ENCODE measurements around the gene PXMP2. TPM values are rescaled to one million over a fixed set of nuclear protein-coding genes. Genes with fewer than 3 reads are reported as not detected.

Gene PXMP2
- polyA plus RNA-seq, 3 donors: 2.9 to 9.2 (median 8.7) TPM

- intact Hi-C loops (cut with micrococcal nuclease): no loop called here
- Histone ChIP-seq H3K79me2 (ENCODE audit: insufficient read depth, low read length) (no peaks in the 10 kb centered on the region), H3K27me3 (ENCODE audit: control insufficient read depth in 2 of 2, insufficient read depth in 2 of 2, low read length in 2 of 2) (no peaks in the 10 kb centered on the region), H3K4me1 (ENCODE audit: control insufficient read depth in 1 of 2, insufficient read depth in 2 of 2, low read length in 2 of 2) (no peaks in the 10 kb centered on the region), H3K9ac (ENCODE audit: insufficient read depth, low read length, poor library complexity, severe bottlenecking) (no peak overlapping the region), H4K20me1 (ENCODE audit: insufficient read depth, low read length) (no peaks in the 10 kb centered on the region), H3K4me2 (replicated peaks; ENCODE audit: extremely low read depth, low read length, poor library complexity, severe bottlenecking) (no peak overlapping the region), H3K27ac (ENCODE audit: low read depth in 1 of 2, low read length in 2 of 2) (no peak overlapping the region), H3K9me3 (replicated peaks in 1 of 2; ENCODE audit: control insufficient read depth in 1 of 2, insufficient read depth in 1 of 2, low read length in 2 of 2) (no peaks in the 10 kb centered on the region), H3K4me3 (replicated peaks in 1 of 3; ENCODE audit: low read depth in 2 of 3, low read length in 3 of 3) (no peak overlapping the region), H3K36me3 (replicated peaks in 1 of 2; ENCODE audit: control insufficient read depth in 1 of 2, insufficient read depth in 2 of 2, low read length in 2 of 2) (peaks cover 54 to 89% of the 10 kb centered on the region in 2 donors), H2AFZ (ENCODE audit: insufficient read depth, low read depth, low read length, poor library complexity, severe bottlenecking) (no peak overlapping the region)
- DNase-seq: no peak
- H3K4me3 Mint-ChIP-seq: no peak overlapping the region
- 98% methylated on average over 19 of the region's 30 CpGs for WGBS (ENCODE audit: insufficient coverage)
- no peak overlapping the region for H3K27ac Mint-ChIP-seq
- no peaks in the 10 kb centered on the region for H3K4me1 Mint-ChIP-seq
- H3K9me3 Mint-ChIP-seq: no peaks in the 10 kb centered on the region
- TF ChIP-seq CTCF (IDR thresholded peaks at IDR 0.05): no peak
- peaks cover 71 to 85% of the 10 kb centered on the region in 2 donors for H3K36me3 Mint-ChIP-seq
- H3K27me3 Mint-ChIP-seq (ENCODE audit: low read depth in 3 of 3): peaks cover 0 to 1% (median 0%) of the 10 kb centered on the region in 3 donors
Observed at GRCh38 chr12:132642846-132643835, 44.2 kb upstream of the PXMP2 start.

- no peak overlapping the region for H2AFZ ChIP-seq (ENCODE audit: insufficient read depth, low read depth, low read length, poor library complexity, severe bottlenecking)
- no CpG with 5 or more reads among the region's 7 CpGs for WGBS (ENCODE audit: insufficient coverage)
- peaks cover 52 to 90% of the 10 kb centered on the region in 2 donors for H3K36me3 ChIP-seq (replicated peaks in 1 of 2; ENCODE audit: control insufficient read depth in 1 of 2, insufficient read depth in 2 of 2, low read length in 2 of 2)
- no peak overlapping the region for H3K9ac ChIP-seq (ENCODE audit: insufficient read depth, low read length, poor library complexity, severe bottlenecking)
- H3K79me2 ChIP-seq (ENCODE audit: insufficient read depth, low read length): no peaks in the 10 kb centered on the region
- H3K36me3 Mint-ChIP-seq: peaks cover 73 to 90% of the 10 kb centered on the region in 2 donors
- H3K4me1 ChIP-seq (ENCODE audit: control insufficient read depth in 1 of 2, insufficient read depth in 2 of 2, low read length in 2 of 2): no peaks in the 10 kb centered on the region
- no peak overlapping the region for H3K27ac Mint-ChIP-seq
- H3K4me1 Mint-ChIP-seq: no peaks in the 10 kb centered on the region
- no peak for DNase-seq
- H3K4me2 ChIP-seq (replicated peaks; ENCODE audit: extremely low read depth, low read length, poor library complexity, severe bottlenecking): no peak overlapping the region
- H3K27me3 Mint-ChIP-seq (ENCODE audit: low read depth in 3 of 3): peaks cover 0 to 1% (median 0%) of the 10 kb centered on the region in 3 donors
- intact Hi-C loops (cut with micrococcal nuclease): no loop called here
- no peak for TF ChIP-seq CTCF (IDR thresholded peaks at IDR 0.05)
- no peaks in the 10 kb centered on the region for H4K20me1 ChIP-seq (ENCODE audit: insufficient read depth, low read length)
- no peaks in the 10 kb centered on the region for H3K9me3 Mint-ChIP-seq
- H3K4me3 Mint-ChIP-seq: no peak overlapping the region
- H3K27ac ChIP-seq (ENCODE audit: low read depth in 1 of 2, low read length in 2 of 2): no peak overlapping the region
- no peak overlapping the region for H3K4me3 ChIP-seq (replicated peaks in 1 of 3; ENCODE audit: low read depth in 2 of 3, low read length in 3 of 3)
- H3K27me3 ChIP-seq (ENCODE audit: control insufficient read depth in 2 of 2, insufficient read depth in 2 of 2, low read length in 2 of 2): no peaks in the 10 kb centered on the region
- H3K9me3 ChIP-seq (replicated peaks in 1 of 2; ENCODE audit: control insufficient read depth in 1 of 2, insufficient read depth in 1 of 2, low read length in 2 of 2): no peaks in the 10 kb centered on the region
Observed at GRCh38 chr12:132646850-132647249, 40.5 kb upstream of the PXMP2 start.
